ENCODE results near the gene RSKR.

Gene RSKR

GRCh38 chr17:28575126-28575795 is 38.7 kb downstream of the RSKR start:
- H3K4me2 ChIP-seq = no peak overlapping the region
- H3K27ac ChIP-seq = no peak overlapping the region
- TF ChIP-seq CTCF (conservative IDR thresholded peaks at IDR 0.05; ENCODE audit: low read depth, low read length) = no peak

GRCh38 chr17:28574526-28574925 is 39.5 kb downstream of the RSKR start:
- Histone ChIP-seq H3K27me3 (ENCODE audit: insufficient read depth, low read depth) (no peaks in the 10 kb centered on the region), H2AFZ (ENCODE audit: low read depth) (no peak overlapping the region), H3K9ac (no peak overlapping the region), H3K27ac (no peak overlapping the region), H3K4me2 (no peak overlapping the region), H3K36me3 (ENCODE audit: insufficient read depth) (no peaks in the 10 kb centered on the region; the same call in 1 of the 2 replicates), H4K20me1 (ENCODE audit: insufficient read depth) (no peaks in the 10 kb centered on the region), H3K4me3 (IDR thresholded peaks at IDR 0.05; ENCODE audit: insufficient read depth, low read depth, low read length) (no peak overlapping the region), H3K79me2 (ENCODE audit: insufficient read depth, low read depth) (peaks cover 16% of the 10 kb centered on the region), H3K4me1 (ENCODE audit: low read depth, poor library complexity, severe bottlenecking) (peaks cover 27% of the 10 kb centered on the region)
- no peak for TF ChIP-seq CTCF (conservative IDR thresholded peaks at IDR 0.05; ENCODE audit: low read depth, low read length)

More at GRCh38 chr17:28575126-28575795, 38.7 kb downstream of the RSKR start:
- peaks cover 19% of the 10 kb centered on the region for H3K4me1 ChIP-seq (ENCODE audit: low read depth, poor library complexity, severe bottlenecking)
- no peaks in the 10 kb centered on the region for H3K27me3 ChIP-seq (ENCODE audit: insufficient read depth, low read depth)
- H4K20me1 ChIP-seq (ENCODE audit: insufficient read depth) = no peaks in the 10 kb centered on the region
- no peak overlapping the region for H3K4me3 ChIP-seq (IDR thresholded peaks at IDR 0.05; ENCODE audit: insufficient read depth, low read depth, low read length)
- H3K79me2 ChIP-seq (ENCODE audit: insufficient read depth, low read depth) = peaks cover 8% of the 10 kb centered on the region
- H3K9ac ChIP-seq = no peak overlapping the region
- no peaks in the 10 kb centered on the region; the same call in 1 of the 2 replicates for H3K36me3 ChIP-seq (ENCODE audit: insufficient read depth)
- H2AFZ ChIP-seq (ENCODE audit: low read depth) = no peak overlapping the region

- TF ChIP-seq CTCF (conservative IDR thresholded peaks at IDR 0.05; ENCODE audit: low read depth, low read length) = no peak
- no peak overlapping the region for H3K27ac ChIP-seq
- peaks cover 20% of the 10 kb centered on the region for H3K79me2 ChIP-seq (ENCODE audit: insufficient read depth, low read depth)
- H3K4me3 ChIP-seq (IDR thresholded peaks at IDR 0.05; ENCODE audit: insufficient read depth, low read depth, low read length) = no peak overlapping the region
- no peak overlapping the region for H2AFZ ChIP-seq (ENCODE audit: low read depth)
- H3K4me2 ChIP-seq = no peak overlapping the region
- no peaks in the 10 kb centered on the region; the same call in 1 of the 2 replicates for H3K36me3 ChIP-seq (ENCODE audit: insufficient read depth)
- H4K20me1 ChIP-seq (ENCODE audit: insufficient read depth) = no peaks in the 10 kb centered on the region
- H3K9ac ChIP-seq = no peak overlapping the region
- peaks cover 32% of the 10 kb centered on the region for H3K4me1 ChIP-seq (ENCODE audit: low read depth, poor library complexity, severe bottlenecking)
- no peaks in the 10 kb centered on the region for H3K27me3 ChIP-seq (ENCODE audit: insufficient read depth, low read depth)
Measured at GRCh38 chr17:28573966-28574480, 40.0 kb downstream of the RSKR start.

- Histone ChIP-seq H3K27me3 (ENCODE audit: insufficient read depth, low read depth) (no peaks in the 10 kb centered on the region), H3K4me3 (IDR thresholded peaks at IDR 0.05; ENCODE audit: insufficient read depth, low read depth, low read length) (no peak overlapping the region), H3K9ac (no peak overlapping the region), H4K20me1 (ENCODE audit: insufficient read depth) (no peaks in the 10 kb centered on the region), H3K36me3 (ENCODE audit: insufficient read depth) (no peaks in the 10 kb centered on the region; the same call in 1 of the 2 replicates), H3K27ac (no peak overlapping the region), H3K4me2 (no peak overlapping the region), H3K79me2 (ENCODE audit: insufficient read depth, low read depth) (peaks cover 25% of the 10 kb centered on the region), H3K4me1 (ENCODE audit: low read depth, poor library complexity, severe bottlenecking) (peaks cover 37% of the 10 kb centered on the region), H2AFZ (ENCODE audit: low read depth) (no peak overlapping the region)
- no peak for TF ChIP-seq CTCF (conservative IDR thresholded peaks at IDR 0.05; ENCODE audit: low read depth, low read length)
Measured at GRCh38 chr17:28573521-28573920, 40.5 kb downstream of the RSKR start.
